ENCODE data around the gene LRRC14B. TPM values are rescaled to one million over a fixed set of nuclear protein-coding genes. Genes with fewer than 3 reads are reported as not detected.

Gene LRRC14B
- polyA plus RNA-seq, 1 of the 3 experiments (the other 2 are of a cell fraction), result not detected

DNA sequence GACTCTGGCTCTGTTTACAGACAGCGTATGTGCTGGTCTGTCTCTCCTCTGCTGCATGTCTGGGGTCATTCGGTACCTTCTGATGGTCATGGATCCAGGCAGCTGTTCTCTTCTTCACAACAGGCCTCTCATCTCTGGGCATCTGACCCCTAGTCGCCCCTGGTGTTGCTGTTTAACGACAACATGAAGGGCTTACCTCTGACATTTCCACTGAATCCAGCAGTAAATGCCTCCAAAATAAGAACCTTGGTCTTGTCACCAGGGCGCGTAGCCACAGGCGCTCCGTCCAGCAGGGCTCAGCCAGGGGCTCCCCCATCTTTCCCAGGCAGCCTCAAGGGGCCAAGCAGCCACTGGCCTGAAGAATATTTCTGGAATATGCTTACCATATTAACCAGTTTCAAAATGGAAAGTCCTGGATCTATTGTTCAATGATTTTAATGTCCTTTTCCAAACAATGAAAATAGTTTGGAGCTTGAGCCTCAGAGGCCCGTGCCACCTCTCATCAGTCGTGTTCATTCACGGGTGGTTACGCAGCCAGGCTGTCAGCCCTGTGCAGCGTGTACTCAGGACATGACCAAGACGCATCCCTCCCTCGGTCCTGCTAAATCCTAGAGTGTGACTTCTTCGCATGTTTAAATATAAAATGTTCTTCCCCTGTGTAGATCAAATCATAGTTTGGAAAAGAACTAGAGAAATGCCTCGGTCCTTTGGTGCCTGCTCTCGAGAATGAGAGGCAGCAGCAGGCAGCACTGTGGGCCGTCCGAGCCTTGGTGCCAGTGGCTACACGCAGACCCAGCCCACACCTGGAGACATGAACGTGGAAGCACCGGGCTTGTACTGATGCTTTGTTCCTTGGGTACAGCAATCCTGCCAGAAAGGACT lies 30.1 kb upstream of the LRRC14B start (continued):
- TF ChIP-seq MEF2A (IDR thresholded peaks at IDR 0.05; ENCODE audit: borderline replicate concordance, low read depth) (no peak), SMC3 (IDR thresholded peaks at IDR 0.05; ENCODE audit: low read depth, low read length) (no peak), NRF1 (IDR thresholded peaks at IDR 0.05; ENCODE audit: low read depth, low read length) (no peak), YY1 (IDR thresholded peaks at IDR 0.05; ENCODE audit: low read depth) (no peak), MXI1 (IDR thresholded peaks at IDR 0.05; ENCODE audit: low read depth, low read length) (no peak)
- TF ChIP-seq, protein P1, sequence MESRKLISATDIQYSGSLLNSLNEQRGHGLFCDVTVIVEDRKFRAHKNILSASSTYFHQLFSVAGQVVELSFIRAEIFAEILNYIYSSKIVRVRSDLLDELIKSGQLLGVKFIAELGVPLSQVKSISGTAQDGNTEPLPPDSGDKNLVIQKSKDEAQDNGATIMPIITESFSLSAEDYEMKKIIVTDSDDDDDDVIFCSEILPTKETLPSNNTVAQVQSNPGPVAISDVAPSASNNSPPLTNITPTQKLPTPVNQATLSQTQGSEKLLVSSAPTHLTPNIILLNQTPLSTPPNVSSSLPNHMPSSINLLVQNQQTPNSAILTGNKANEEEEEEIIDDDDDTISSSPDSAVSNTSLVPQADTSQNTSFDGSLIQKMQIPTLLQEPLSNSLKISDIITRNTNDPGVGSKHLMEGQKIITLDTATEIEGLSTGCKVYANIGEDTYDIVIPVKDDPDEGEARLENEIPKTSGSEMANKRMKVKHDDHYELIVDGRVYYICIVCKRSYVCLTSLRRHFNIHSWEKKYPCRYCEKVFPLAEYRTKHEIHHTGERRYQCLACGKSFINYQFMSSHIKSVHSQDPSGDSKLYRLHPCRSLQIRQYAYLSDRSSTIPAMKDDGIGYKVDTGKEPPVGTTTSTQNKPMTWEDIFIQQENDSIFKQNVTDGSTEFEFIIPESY (IDR thresholded peaks at IDR 0.05; ENCODE audit: borderline replicate concordance, low read depth), result no peak
- TF ChIP-seq, protein P2, sequence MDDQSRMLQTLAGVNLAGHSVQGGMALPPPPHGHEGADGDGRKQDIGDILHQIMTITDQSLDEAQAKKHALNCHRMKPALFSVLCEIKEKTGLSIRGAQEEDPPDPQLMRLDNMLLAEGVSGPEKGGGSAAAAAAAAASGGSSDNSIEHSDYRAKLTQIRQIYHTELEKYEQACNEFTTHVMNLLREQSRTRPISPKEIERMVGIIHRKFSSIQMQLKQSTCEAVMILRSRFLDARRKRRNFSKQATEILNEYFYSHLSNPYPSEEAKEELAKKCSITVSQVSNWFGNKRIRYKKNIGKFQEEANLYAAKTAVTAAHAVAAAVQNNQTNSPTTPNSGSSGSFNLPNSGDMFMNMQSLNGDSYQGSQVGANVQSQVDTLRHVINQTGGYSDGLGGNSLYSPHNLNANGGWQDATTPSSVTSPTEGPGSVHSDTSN (IDR thresholded peaks at IDR 0.05), result no peak

DNA sequence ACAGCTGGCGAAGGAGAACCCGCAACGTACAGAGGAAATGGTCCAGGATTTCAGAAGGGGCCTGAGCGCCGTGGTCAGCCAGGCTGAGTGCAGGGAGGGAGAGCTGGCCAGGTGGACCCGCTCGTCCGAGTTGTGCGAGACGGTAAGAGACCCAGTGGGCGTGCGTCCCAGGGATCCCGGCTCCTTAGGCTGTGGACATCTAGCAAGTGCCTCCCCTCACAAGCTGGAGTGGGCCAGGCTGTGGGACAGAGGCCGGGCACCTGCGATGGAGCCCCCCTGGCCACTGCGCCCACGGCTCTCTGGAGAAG lies 29.5 kb upstream of the LRRC14B start:
- H3K9ac ChIP-seq, result no peak overlapping the region
- H3K4me1 ChIP-seq (ENCODE audit: control insufficient read depth in 1 of 2, insufficient read depth in 2 of 2, low read depth in 1 of 2, low read length in 1 of 2), result peaks cover 0 to under 1% of the 10 kb centered on the region in 2 experiments; a peak in 1 of 4 replicates
- ChIA-PET POLR2A (no interaction called here), CTCF (no interaction called here)
- no peaks in the 10 kb centered on the region for H4K20me1 ChIP-seq (ENCODE audit: insufficient read depth)
- H2AFZ ChIP-seq (ENCODE audit: low read depth), result no peak overlapping the region
- 86% methylated on average over 13 of the region's 17 CpGs for WGBS (ENCODE audit: low lambda C conversion rate)
- no peaks in the 10 kb centered on the region for H3K9me2 ChIP-seq
- no peaks in the 10 kb centered on the region; the same call in 1 of the 2 replicates for H3K27me3 ChIP-seq (ENCODE audit: insufficient read depth)
- H3K4me2 ChIP-seq, result no peak overlapping the region
- no peak overlapping the region for H3K27ac ChIP-seq (ENCODE audit: low read depth in 2 of 2, low read length in 1 of 2)
- no peaks in the 10 kb centered on the region for H3K79me2 ChIP-seq (ENCODE audit: insufficient read depth)
- H3K9me3 ChIP-seq, result no peaks in the 10 kb centered on the region
- TF ChIP-seq SMC3 (IDR thresholded peaks at IDR 0.05; ENCODE audit: low read depth, low read length) (no peak), NRF1 (IDR thresholded peaks at IDR 0.05; ENCODE audit: low read depth, low read length) (no peak)
- TF ChIP-seq, protein P3, sequence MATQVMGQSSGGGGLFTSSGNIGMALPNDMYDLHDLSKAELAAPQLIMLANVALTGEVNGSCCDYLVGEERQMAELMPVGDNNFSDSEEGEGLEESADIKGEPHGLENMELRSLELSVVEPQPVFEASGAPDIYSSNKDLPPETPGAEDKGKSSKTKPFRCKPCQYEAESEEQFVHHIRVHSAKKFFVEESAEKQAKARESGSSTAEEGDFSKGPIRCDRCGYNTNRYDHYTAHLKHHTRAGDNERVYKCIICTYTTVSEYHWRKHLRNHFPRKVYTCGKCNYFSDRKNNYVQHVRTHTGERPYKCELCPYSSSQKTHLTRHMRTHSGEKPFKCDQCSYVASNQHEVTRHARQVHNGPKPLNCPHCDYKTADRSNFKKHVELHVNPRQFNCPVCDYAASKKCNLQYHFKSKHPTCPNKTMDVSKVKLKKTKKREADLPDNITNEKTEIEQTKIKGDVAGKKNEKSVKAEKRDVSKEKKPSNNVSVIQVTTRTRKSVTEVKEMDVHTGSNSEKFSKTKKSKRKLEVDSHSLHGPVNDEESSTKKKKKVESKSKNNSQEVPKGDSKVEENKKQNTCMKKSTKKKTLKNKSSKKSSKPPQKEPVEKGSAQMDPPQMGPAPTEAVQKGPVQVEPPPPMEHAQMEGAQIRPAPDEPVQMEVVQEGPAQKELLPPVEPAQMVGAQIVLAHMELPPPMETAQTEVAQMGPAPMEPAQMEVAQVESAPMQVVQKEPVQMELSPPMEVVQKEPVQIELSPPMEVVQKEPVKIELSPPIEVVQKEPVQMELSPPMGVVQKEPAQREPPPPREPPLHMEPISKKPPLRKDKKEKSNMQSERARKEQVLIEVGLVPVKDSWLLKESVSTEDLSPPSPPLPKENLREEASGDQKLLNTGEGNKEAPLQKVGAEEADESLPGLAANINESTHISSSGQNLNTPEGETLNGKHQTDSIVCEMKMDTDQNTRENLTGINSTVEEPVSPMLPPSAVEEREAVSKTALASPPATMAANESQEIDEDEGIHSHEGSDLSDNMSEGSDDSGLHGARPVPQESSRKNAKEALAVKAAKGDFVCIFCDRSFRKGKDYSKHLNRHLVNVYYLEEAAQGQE (IDR thresholded peaks at IDR 0.05; ENCODE audit: low read depth, low read length), result no peak
- peaks cover 3% of the 10 kb centered on the region for H3F3A ChIP-seq (replicated peaks; ENCODE audit: insufficient read depth)
- no peak overlapping the region for H3K4me3 ChIP-seq (ENCODE audit: low read depth in 2 of 2, low read length in 1 of 2)
- H3K36me3 ChIP-seq (replicated peaks in 1 of 2; ENCODE audit: control insufficient read depth in 1 of 2, insufficient read depth in 2 of 2, low read length in 1 of 2), result no peaks in the 10 kb centered on the region
- DNase-seq, result no peak
